GM18858 (cell line): ENCODE data around the gene HDC.

Experiments used
- ATAC-seq: cut with Tn5 transposase; IDR thresholded peaks from one replicate; pipeline ENCODE4 v1.9.1; 2021; ENCODE audit not compliant: unreplicated experiment

Gene HDC

GRCh38 chr15:50265620-50266019 is at the start of gene HDC:
Gene HDC, minus strand, starts transcription at chr15:50265726. Its CDS starts 103 bp downstream, at chr15:50265623.
- ATAC-seq: no peak

DNA sequence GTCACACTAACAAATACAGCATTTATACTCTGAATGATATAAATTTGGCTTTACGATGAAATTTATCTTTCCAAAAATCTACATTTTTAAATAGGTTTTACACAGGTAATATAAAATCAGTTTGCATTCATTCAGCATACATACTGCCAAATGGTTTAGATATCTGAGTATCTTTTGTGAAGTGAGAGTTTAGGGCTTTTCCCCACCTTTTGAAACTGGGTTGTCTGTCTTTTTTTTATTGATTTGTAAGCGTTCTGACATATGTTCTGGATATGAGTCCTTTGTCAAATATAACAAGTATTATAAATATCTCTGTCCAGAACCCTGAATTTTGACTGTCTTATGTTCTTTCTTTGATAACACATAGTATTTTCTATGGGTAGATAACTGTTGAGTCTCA is 47.1 kb upstream of the HDC start:
- ATAC-seq: no peak

GRCh38 chr15:50307799-50308198 is 42.3 kb upstream of the HDC start:
- ATAC-seq: no peak

DNA sequence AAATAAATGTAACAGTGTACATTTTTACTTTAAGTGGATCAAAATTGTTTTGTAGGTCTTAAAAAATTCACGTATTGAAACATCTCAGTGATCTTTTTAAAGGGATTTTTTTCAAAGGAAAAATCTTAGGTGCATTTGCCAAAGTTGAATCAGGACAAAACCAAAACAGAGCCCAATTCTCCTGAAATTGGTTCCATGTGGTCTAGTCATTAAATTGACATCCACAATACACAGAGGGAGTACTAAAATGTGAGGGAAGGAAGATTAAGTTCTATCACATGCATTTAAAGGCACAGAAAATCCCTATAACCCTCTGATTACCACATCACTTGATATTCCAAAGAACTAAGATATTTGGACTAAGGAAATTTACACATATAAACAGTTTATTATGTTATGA is 39.3 kb upstream of the HDC start:
- no peak for ATAC-seq

DNA sequence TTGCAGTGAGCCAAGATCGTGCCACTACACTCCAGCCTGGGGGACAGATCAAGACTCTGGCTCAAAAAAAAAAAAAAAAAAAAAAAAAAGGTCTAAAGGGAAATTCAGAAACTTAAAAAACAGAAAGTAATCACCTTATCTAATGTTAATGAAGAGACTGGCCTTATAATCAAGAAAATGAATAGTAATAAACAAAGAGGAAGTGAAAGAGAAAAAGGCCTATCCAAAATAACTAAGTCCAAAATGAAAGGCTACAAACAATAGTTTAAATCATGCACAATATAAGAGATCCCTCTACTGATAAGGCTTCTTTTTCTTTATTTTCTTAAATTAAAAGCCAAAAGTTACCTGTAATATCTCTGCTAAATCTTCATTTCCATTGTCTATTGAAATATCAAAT is 37.1 kb upstream of the HDC start:
- ATAC-seq: no peak

DNA sequence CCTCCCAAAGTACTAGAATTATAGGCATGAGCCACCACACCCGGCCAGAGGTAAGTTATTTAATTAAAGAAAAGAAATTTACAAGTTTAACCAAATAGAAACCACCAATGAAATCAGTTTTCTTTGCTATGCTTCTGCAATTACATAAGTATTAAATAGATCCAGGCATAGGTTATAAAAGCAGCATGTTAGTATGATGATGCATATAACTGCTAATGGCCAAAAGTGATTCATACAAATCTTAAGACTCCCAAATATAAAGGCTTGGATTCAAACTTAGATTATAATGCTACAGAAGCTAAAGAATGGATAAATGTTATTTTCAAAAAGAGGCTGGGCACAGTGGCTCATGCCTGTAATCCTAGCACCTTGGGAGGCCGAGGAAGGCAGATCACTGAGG is 32.8 kb upstream of the HDC start:
- no peak for ATAC-seq

- no peak for ATAC-seq
Observed at GRCh38 chr15:50295966-50296365, 30.4 kb upstream of the HDC start.

DNA sequence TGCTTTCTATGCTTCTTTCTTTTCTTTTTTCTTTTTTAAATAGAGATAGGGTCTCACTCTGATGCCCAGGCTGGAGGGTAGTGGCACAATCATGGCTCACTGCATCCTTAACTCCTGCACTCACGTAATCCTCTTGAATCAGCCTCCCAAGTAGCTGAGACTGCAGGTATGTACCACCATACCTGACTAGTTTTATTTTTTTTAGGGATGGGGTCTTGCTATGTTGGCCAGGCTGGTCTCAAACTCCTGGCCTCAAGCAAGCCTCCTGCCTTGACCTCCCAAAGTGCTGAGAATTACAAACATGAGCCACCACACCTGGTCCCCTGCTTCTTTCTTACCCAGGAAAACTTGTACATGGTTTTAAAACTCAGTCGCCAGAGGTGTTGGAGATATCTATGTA is 24.2 kb upstream of the HDC start:
- no peak for ATAC-seq

- ATAC-seq: no peak
Observed at GRCh38 chr15:50287324-50288116, 22.0 kb upstream of the HDC start.

- ATAC-seq: no peak
Observed at GRCh38 chr15:50281427-50281826, 15.9 kb upstream of the HDC start.

DNA sequence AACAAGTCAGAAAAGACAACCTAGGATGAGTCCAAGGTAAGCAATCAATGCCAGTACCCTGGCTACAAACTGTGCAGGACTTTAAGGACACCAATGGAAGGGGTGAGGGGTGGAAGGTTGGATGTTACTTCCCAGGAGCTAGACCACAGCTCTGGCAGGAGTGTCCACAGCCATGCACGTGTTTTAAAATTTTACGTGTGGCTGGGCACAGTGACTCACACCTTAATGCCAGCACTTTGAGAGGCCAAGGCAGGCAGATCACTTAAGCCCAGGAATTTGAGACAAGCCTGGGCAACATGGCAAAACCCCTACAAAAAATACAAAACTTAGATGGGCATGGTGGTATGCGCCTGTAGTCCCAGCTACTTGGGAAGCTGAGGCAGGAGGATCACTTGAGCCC is 14.7 kb upstream of the HDC start:
- no peak for ATAC-seq

GRCh38 chr15:50278496-50278895 is 13.0 kb upstream of the HDC start:
- no peak for ATAC-seq

DNA sequence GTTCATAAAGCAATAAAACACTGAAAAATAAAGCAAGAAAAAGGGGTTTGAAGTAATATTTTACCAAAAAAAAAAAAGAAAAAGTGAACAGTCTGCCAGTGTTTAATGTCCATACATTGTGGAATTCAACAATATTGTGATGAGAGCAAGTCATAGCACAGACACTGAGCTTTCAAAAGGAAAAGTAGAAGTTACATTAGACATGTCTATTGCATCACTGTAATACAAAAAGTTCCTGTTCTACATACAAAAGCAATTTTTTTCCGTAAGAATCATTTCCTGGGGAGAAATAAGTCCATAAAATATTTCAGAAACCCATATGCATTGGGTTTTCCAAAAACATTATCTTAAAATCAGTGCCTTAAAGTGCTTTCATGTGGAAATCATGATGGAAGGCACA is 11.8 kb upstream of the HDC start:
- no peak for ATAC-seq

DNA sequence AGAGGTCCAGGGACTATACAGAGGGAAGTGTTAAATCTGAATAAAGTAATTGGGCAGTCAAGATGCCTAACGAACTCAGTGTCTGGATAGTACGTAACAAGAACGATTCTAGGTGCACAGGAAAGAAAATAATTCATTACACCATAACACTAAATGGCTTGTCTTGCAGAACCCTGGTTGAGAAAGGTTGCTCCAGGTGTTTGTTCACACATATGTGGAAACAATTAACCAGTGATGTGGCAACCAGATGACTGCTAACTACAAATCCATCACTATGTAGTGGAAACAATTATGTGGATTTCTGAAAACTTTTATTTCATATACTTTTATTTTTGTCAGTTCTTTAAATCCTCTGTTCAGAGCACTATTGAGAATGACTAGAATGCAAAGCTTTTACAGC is 10.4 kb upstream of the HDC start:
- ATAC-seq: no peak

GRCh38 chr15:50275091-50275490 is 9.6 kb upstream of the HDC start:
- ATAC-seq: no peak

DNA sequence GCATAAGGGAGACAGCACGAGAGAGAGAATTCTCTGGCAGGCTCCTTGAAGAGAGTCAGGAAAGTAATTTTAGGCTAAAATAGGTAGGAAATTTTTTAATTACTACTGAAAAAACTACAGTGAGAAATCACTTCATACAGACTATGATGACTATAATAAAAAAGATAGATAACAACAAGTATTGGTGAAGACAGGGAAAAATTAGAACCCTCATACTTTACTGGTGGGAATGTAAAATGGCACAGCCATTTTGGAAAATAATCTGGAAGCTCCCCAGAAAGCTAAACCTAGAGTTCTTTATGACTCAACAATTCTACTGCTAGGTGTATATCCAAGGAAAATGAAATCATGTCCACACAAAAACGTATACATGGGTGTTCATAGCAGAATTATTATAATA is 2.1 kb upstream of the HDC start:
- ATAC-seq: no peak

DNA sequence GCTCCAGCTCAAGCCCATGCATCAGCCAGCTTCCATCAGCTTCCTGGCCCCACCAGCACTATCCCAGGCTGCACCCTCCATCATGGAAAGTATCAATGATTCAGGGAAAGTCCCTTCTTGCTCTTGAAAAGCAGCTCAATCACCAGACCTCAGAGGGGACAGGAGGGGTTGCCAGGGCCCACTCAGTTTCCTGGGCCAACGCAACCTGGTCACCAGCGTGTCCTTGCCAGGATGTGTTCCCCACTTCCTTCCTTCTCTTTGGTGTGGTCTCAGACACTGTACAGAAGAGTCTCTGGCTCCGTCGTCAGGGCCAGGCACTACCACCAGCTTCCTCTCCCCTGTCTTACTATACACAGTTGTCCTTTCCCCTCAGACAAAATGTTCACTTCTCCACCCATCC is 3.0 kb downstream of the HDC start:
- ATAC-seq: no peak

GRCh38 chr15:50261981-50262380 is 3.5 kb downstream of the HDC start:
- ATAC-seq: no peak

DNA sequence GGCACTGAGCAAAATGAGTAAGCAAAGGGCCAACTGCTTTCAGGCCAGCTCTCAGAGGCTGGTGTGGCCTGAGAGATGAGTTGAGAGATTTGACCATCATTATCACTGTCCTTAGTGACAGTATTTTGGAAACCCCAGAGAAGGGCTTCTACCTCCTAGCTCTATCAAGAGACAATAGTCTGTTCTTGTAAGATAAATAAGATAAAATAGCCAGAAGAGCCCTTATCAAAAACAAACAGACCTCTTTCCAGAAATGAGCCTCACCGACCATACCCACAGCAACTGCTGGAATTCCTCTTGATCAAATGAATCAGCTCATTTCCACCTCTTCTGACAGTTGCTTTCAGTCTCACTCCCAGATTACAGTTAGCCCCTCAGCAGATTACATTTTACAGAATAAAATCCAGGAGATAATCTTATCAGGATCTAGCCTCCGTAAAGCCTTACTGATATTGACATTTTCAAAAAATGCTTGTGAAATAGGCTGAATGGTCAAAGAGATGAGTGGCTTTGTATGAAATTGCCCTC is 4.5 kb downstream of the HDC start:
- peak; percentile 39 for ATAC-seq

- ATAC-seq: no peak
Observed at GRCh38 chr15:50259276-50259675, 6.2 kb downstream of the HDC start.

DNA sequence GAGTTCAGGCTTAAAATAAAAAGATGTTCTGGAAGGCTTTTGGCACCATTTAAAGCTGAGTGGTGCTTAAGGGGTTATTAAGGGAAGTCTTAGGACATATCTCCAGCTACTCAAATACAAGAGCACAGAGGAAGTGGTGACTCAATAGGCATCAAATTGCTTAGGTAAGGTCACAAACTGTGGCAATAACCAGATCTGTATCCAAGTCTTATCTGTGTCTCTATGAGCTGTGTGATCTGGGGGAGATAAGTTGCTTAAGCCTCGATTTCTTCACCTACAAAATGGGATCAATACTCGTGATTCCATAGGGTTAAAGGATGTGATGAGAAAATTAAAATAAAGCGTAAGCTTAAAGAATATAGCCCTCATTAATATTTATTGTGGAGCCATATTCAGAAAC is 7.6 kb downstream of the HDC start:
- no peak for ATAC-seq

DNA sequence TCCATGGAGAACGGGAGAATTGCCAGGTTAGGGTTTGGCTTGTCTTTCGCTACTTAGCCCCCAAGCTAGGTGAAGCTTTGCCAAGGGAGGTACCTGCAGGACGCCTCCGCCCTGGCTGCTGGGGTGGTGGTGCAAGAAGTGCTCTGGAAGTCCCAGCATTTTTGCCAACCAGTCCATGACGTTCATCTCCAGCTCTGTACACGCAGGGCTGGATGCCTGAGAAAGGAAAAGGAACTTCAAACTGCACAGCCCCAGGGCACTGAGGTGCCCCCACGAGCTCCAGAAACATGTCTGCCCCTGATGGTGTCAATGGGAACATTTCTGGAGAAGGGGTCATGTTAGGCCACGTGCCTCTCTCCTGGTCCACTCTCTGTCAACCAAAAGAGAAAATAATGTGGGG is 8.2 kb downstream of the HDC start:
- no peak for ATAC-seq
